SK-N-SH (cell line): ENCODE data around the gene ADCY10. TPM values are rescaled to one million over a fixed set of nuclear protein-coding genes. Genes with fewer than 3 reads are reported as not detected.
A peak's percentile ranks its signal among the peaks of the same experiment; 100 is the strongest.

Experiments
- CTCF ChIA-PET: fragments of 300-600, 350-600 bp; formaldehyde crosslinking; extraction: SDS; loops from one replicate; lab custom pipeline; 2021; lab: Yijun Ruan, JAX
- POLR2A ChIA-PET: fragments of 350-600 bp; sonication (Branson Sonifier 250); formaldehyde crosslinking; extraction: SDS; loops from one replicate; lab custom pipeline; 2020; ENCODE audit warnings: antibody characterized with exemption, inconsistent platforms; lab: Yijun Ruan, JAX
- DNase-seq: peaks from one replicate; pipeline ENCODE4 v3.0.0; 2012
- H2AFZ ChIP-seq: fragments of 200-600 bp; sonication (generic); 2 replicates; pipeline ENCODE4 v1.8.1; 2016; ENCODE audit warnings: antibody characterized with exemption, mild to moderate bottlenecking, low read depth
- H3F3A ChIP-seq: fragments of 200-600 bp; sonication (generic); replicated peaks from 2 replicates; pipeline ENCODE3; 2016; ENCODE audit warnings: antibody characterized with exemption, mild to moderate bottlenecking; ENCODE audit not compliant: insufficient read depth
- H3K27ac ChIP-seq, 2 experiments: fragments of 200-500 bp in 1 of 2; fragments of 200-600 bp in 1 of 2; sonication (Bioruptor generic) in 1 of 2; sonication (generic), shearing (Covaris generic) in 1 of 2; 2 replicates each; pipeline versions ENCODE4 v1.5.1 to v1.6.1; 2014 to 2016; ENCODE audit warnings: low read depth in 2 of 2, inconsistent platforms in 1 of 2, low read length in 1 of 2, mild to moderate bottlenecking in 1 of 2, mixed read lengths in 1 of 2
- H3K27me3 ChIP-seq: fragments of 200-600 bp; sonication (generic), shearing (Covaris generic); 2 replicates; pipeline ENCODE4 v1.6.1; 2016; ENCODE audit warnings: mixed run types; ENCODE audit not compliant: insufficient read depth
- H3K36me3 ChIP-seq, 2 experiments: fragments of 200-500 bp in 1 of 2; fragments of 200-600 bp in 1 of 2; sonication (Bioruptor generic) in 1 of 2; sonication (generic) in 1 of 2; replicated peaks in 1 of 2; 2 replicates each; pipeline versions ENCODE3 to v1.5.1; 2014 to 2016; ENCODE audit warnings: low read length in 1 of 2, mild to moderate bottlenecking in 1 of 2; ENCODE audit not compliant: insufficient read depth in 2 of 2, control insufficient read depth in 1 of 2
- H3K4me1 ChIP-seq, 2 experiments: fragments of 200-500 bp in 1 of 2; fragments of 200-600 bp in 1 of 2; sonication (Bioruptor generic) in 1 of 2; sonication (generic), shearing (Covaris generic) in 1 of 2; 2 replicates each; pipeline versions ENCODE4 v1.5.1 to v1.6.1; 2014 to 2016; ENCODE audit warnings: low read depth in 1 of 2, low read length in 1 of 2, mixed run types in 1 of 2; ENCODE audit not compliant: insufficient read depth in 2 of 2, control insufficient read depth in 1 of 2
- H3K4me2 ChIP-seq: fragments of 200-600 bp; sonication (generic), shearing (Covaris generic); 2 replicates; pipeline ENCODE4 v1.6.1; 2017; ENCODE audit warnings: mixed run types
- H3K4me3 ChIP-seq, 2 experiments: fragments of 200-500 bp in 1 of 2; fragments of 200-600 bp in 1 of 2; sonication (Bioruptor generic) in 1 of 2; sonication (generic), shearing (Covaris generic) in 1 of 2; 2 replicates each; pipeline versions ENCODE4 v1.5.1 to v1.8.1; 2014 to 2016; ENCODE audit warnings: low read depth in 2 of 2, inconsistent platforms in 1 of 2, low read length in 1 of 2, mild to moderate bottlenecking in 1 of 2, mixed read lengths in 1 of 2, moderate library complexity in 1 of 2
- H3K79me2 ChIP-seq: fragments of 200-600 bp; sonication (generic); 2 replicates; pipeline ENCODE4 v1.8.1; 2017; ENCODE audit warnings: mild to moderate bottlenecking; ENCODE audit not compliant: insufficient read depth
- H3K9ac ChIP-seq: fragments of 200-600 bp; sonication (generic); 2 replicates; pipeline ENCODE4 v1.6.1; 2017; ENCODE audit warnings: mixed run types
- H3K9me2 ChIP-seq: fragments of 200-600 bp; sonication (generic); 2 replicates; pipeline ENCODE4 v1.6.1; 2017; ENCODE audit warnings: mixed run types
- H3K9me3 ChIP-seq: fragments of 200-600 bp; sonication (generic); 2 replicates; pipeline ENCODE4 v1.6.1; 2017; ENCODE audit warnings: mixed run types, mild to moderate bottlenecking, moderate library complexity
- H4K20me1 ChIP-seq: fragments of 200-600 bp; sonication (generic); 2 replicates; pipeline ENCODE4 v1.6.1; 2017; ENCODE audit warnings: mild to moderate bottlenecking, mixed run types; ENCODE audit not compliant: insufficient read depth
- CHD2 ChIP-seq: fragments of 150-350 bp; IDR thresholded peaks from 2 replicates; pipeline ENCODE4 v1.6.1; 2018; ENCODE audit warnings: low read length; ENCODE audit not compliant: partially characterized antibody
- ELF1 ChIP-seq: IDR thresholded peaks from 2 replicates; pipeline ENCODE4 v1.4.0; 2012
- EZH2phosphoT487 ChIP-seq: fragments of 200-600 bp; sonication (generic); IDR thresholded peaks from 2 replicates; pipeline ENCODE4 v1.6.1; 2017; ENCODE audit warnings: low read depth, mixed run types, mild to moderate bottlenecking, antibody characterized with exemption, moderate library complexity, borderline replicate concordance
- FOSL2 ChIP-seq: IDR thresholded peaks from 2 replicates; pipeline ENCODE4 v1.4.0; 2012; ENCODE audit warnings: low read depth, mild to moderate bottlenecking, moderate library complexity, borderline replicate concordance
- FOXJ3 ChIP-seq: sonication (generic); formaldehyde crosslinking; IDR thresholded peaks from 2 replicates; pipeline ENCODE4 v1.5.1; 2020; ENCODE audit warnings: mild to moderate bottlenecking, missing genetic modification reagents
- GATA2 ChIP-seq: sonication (generic); formaldehyde crosslinking; IDR thresholded peaks from 2 replicates; pipeline ENCODE4 v1.5.0; 2020; ENCODE audit warnings: mild to moderate bottlenecking, missing genetic modification reagents
- JUND ChIP-seq: IDR thresholded peaks from 2 replicates; pipeline ENCODE4 v1.4.0; 2012
- MEF2A ChIP-seq: IDR thresholded peaks from 2 replicates; pipeline ENCODE4 v1.4.0; 2012; ENCODE audit warnings: low read depth, borderline replicate concordance
- MXI1 ChIP-seq: IDR thresholded peaks from 2 replicates; pipeline ENCODE4 v1.6.1; 2012; ENCODE audit warnings: mild to moderate bottlenecking, low read depth, low read length, improper control_type of control experiment
- NRF1 ChIP-seq: IDR thresholded peaks from 2 replicates; pipeline ENCODE4 v1.6.1; 2012; ENCODE audit warnings: low read depth, mild to moderate bottlenecking, low read length
- RAD21 ChIP-seq: IDR thresholded peaks from 2 replicates; pipeline ENCODE4 v1.6.1; 2012; ENCODE audit warnings: mild to moderate bottlenecking, low read length
- RCOR1 ChIP-seq: fragments of 150-350 bp; IDR thresholded peaks from 2 replicates; pipeline ENCODE4 v1.6.1; 2017; ENCODE audit warnings: antibody characterized with exemption, low read length
- RFX5 ChIP-seq: IDR thresholded peaks from 2 replicates; pipeline ENCODE4 v1.6.1; 2012; ENCODE audit warnings: mild to moderate bottlenecking, improper control_type of control experiment, low read length
- RXRA ChIP-seq: IDR thresholded peaks from 2 replicates; pipeline ENCODE4 v1.4.0; 2012; ENCODE audit warnings: low read depth, mild to moderate bottlenecking, borderline replicate concordance
- SIN3A ChIP-seq: IDR thresholded peaks from 2 replicates; pipeline ENCODE4 v1.6.1; 2012; ENCODE audit warnings: low read depth, mild to moderate bottlenecking, low read length, moderate library complexity, borderline replicate concordance
- SMC3 ChIP-seq: IDR thresholded peaks from 2 replicates; pipeline ENCODE4 v1.6.1; 2012; ENCODE audit warnings: low read depth, low read length, improper control_type of control experiment
- TAF1 ChIP-seq: IDR thresholded peaks from 2 replicates; pipeline ENCODE4 v1.6.1; 2012; ENCODE audit warnings: low read depth, mild to moderate bottlenecking, low read length, moderate library complexity, borderline replicate concordance
- TCF12 ChIP-seq: IDR thresholded peaks from 2 replicates; pipeline ENCODE4 v1.4.0; 2012
- YY1 ChIP-seq: IDR thresholded peaks from 2 replicates; pipeline ENCODE4 v1.4.0; 2012; ENCODE audit warnings: low read depth, mild to moderate bottlenecking
- WGBS: methylation state at CpG from one replicate; pipeline ENCODE4 v1.1.6; 2017; ENCODE audit warnings: low lambda C conversion rate; 5-methylcytosine and 5-hydroxymethylcytosine counted together
- polyA plus RNA-seq, 3 experiments: library from polyadenylated mRNA; depleted of rRNA; stranded (reverse); fragments of >200 nt; gene quantifications; 2 replicates each; pipeline ENCODE4 v1.2.3, GENCODE V29; 2012
- TF ChIP-seq, protein P1 (sequence below): fragments of 150-350 bp; IDR thresholded peaks from 2 replicates; pipeline ENCODE4 v1.6.1; 2017; ENCODE audit warnings: antibody characterized with exemption, low read length, low read depth, borderline replicate concordance
- TF ChIP-seq, protein P2 (sequence below): fragments of 150-350 bp; IDR thresholded peaks from 2 replicates; pipeline ENCODE4 v1.6.1; 2016; ENCODE audit warnings: mild to moderate bottlenecking, low read depth, low read length
- TF ChIP-seq, protein P3 (sequence below): IDR thresholded peaks from 2 replicates; pipeline ENCODE4 v1.4.0; 2012; ENCODE audit warnings: low read depth

The ADCY10 gene
- polyA plus RNA-seq, 1 of the 3 experiments (the other 2 are of a cell fraction): 0.10 TPM

DNA sequence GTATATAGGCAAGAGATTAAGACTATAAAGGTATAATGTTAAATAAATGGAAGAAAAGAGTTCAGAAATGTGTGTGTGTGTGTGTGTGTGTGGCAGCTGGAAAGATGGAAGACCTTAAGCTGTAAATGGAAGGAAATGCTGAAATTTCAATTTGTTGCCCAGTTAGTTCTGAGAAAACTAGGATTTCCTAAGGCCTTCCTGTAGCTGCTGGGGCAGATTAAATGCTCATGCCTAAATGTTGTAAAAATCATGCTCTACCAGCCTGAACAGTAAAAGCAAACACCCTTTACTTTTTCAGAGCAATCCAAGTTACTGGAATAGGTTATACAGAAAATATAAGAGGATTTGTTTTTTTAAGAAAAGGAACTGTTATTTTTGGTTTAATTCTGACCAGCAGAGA lies 8.3 kb downstream of the ADCY10 start:
- Histone ChIP-seq H3K27me3 (no peaks in the 10 kb centered on the region), H3K27ac (no peak overlapping the region), H3K9me3 (no peaks in the 10 kb centered on the region), H3K9me2 (no peaks in the 10 kb centered on the region), H3K79me2 (no peaks in the 10 kb centered on the region), H3K4me2 (no peak overlapping the region), H3K36me3 (no peaks in the 10 kb centered on the region)
- CTCF ChIA-PET: interaction anchor here (1.0 kb wide), 1 partner anchor 13 kb away, joined by 3 read pairs; no protein-coding TSS in a partner anchor
- POLR2A ChIA-PET: no interaction called here
- no peak for DNase-seq
- TF ChIP-seq SMC3: no peak
- no peak for TF ChIP-seq EZH2phosphoT487
- no peak for TF ChIP-seq RXRA
- no peak for TF ChIP-seq CHD2
- TF ChIP-seq TAF1: no peak
- TF ChIP-seq YY1: no peak
- no peak for TF ChIP-seq JUND
- TF ChIP-seq RCOR1: no peak
- no peak for TF ChIP-seq TCF12
- TF ChIP-seq, protein P1, sequence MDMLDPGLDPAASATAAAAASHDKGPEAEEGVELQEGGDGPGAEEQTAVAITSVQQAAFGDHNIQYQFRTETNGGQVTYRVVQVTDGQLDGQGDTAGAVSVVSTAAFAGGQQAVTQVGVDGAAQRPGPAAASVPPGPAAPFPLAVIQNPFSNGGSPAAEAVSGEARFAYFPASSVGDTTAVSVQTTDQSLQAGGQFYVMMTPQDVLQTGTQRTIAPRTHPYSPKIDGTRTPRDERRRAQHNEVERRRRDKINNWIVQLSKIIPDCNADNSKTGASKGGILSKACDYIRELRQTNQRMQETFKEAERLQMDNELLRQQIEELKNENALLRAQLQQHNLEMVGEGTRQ: no peak
- TF ChIP-seq RAD21: no peak
- TF ChIP-seq GATA2 (CRISPR knock-in tag): no peak
- no peak for TF ChIP-seq FOXJ3 (CRISPR knock-in tag)
- TF ChIP-seq ELF1: no peak
- TF ChIP-seq, protein P2, sequence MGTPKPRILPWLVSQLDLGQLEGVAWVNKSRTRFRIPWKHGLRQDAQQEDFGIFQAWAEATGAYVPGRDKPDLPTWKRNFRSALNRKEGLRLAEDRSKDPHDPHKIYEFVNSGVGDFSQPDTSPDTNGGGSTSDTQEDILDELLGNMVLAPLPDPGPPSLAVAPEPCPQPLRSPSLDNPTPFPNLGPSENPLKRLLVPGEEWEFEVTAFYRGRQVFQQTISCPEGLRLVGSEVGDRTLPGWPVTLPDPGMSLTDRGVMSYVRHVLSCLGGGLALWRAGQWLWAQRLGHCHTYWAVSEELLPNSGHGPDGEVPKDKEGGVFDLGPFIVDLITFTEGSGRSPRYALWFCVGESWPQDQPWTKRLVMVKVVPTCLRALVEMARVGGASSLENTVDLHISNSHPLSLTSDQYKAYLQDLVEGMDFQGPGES: no peak
- TF ChIP-seq, all 33 proteins: peak for 0
- Histone ChIP-seq H4K20me1 (no peaks in the 10 kb centered on the region), H3K4me3 (no peak overlapping the region), H3F3A (no peaks in the 10 kb centered on the region), H3K9ac (no peak overlapping the region), H2AFZ (no peak overlapping the region), H3K4me1 (no peaks in the 10 kb centered on the region; a peak in 1 of 4 replicates)

DNA sequence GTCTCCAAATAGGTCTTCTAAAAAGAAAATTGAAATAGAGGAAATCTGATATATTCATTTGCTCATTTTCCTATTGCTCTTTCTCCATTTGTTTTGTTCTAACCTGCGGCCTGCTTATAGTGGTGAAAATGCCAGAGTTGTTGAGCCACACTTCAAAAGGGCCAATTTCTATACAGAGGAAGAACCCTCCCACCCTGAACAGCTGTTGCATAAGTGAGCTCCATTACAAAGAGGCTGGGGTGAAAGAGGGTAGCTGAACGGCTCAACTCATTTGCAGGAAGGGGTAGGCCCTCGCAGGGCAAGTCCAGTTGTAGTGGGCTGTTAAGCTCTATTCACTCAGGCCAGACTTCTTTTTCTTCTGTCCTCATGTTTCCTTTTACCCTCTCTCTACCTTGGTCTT lies 8.8 kb downstream of the ADCY10 start:
- Histone ChIP-seq H3K27me3 (no peaks in the 10 kb centered on the region), H3K9ac (no peak overlapping the region), H3F3A (no peaks in the 10 kb centered on the region), H3K36me3 (no peaks in the 10 kb centered on the region), H3K4me2 (no peak overlapping the region), H4K20me1 (no peaks in the 10 kb centered on the region), H3K4me3 (no peak overlapping the region), H3K9me2 (no peaks in the 10 kb centered on the region), H3K9me3 (no peaks in the 10 kb centered on the region), H2AFZ (peak overlapping the region; percentile 56; the same call in 1 of the 2 replicates), H3K79me2 (no peaks in the 10 kb centered on the region), H3K4me1 (no peaks in the 10 kb centered on the region; a peak in 1 of 4 replicates), H3K27ac (no peak overlapping the region)
- no peak for DNase-seq
- WGBS: 90% methylated on average over 3 of the region's 3 CpGs
- POLR2A ChIA-PET: no interaction called here
- TF ChIP-seq MEF2A: no peak
- TF ChIP-seq RCOR1: no peak
- TF ChIP-seq RFX5: no peak
- TF ChIP-seq, protein P3, sequence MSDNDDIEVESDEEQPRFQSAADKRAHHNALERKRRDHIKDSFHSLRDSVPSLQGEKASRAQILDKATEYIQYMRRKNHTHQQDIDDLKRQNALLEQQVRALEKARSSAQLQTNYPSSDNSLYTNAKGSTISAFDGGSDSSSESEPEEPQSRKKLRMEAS: no peak
- TF ChIP-seq JUND: no peak
- no peak for TF ChIP-seq NRF1
- no peak for TF ChIP-seq RAD21
- no peak for TF ChIP-seq SIN3A
- no peak for TF ChIP-seq MXI1
- TF ChIP-seq SMC3: no peak
- TF ChIP-seq FOSL2: no peak
- CTCF ChIA-PET: interaction anchor here (1.0 kb wide), 1 partner anchor 13 kb away, joined by 3 read pairs; no protein-coding TSS in a partner anchor
